Kidney epithelial cell (primary cell): ENCODE data around the gene KCNQ1. TPM values are rescaled to one million over a fixed set of nuclear protein-coding genes. Genes with fewer than 3 reads are reported as not detected.

Source experiments
- DNase-seq: peaks from one replicate; pipeline ENCODE4 v3.0.0-alpha.2; 2010; ENCODE audit warnings: low read depth
- H3K27me3 ChIP-seq: 2 replicates; pipeline ENCODE4 v1.6.0; 2011; ENCODE audit warnings: low read length; ENCODE audit not compliant: control insufficient read depth, insufficient read depth
- H3K36me3 ChIP-seq: 2 replicates; pipeline ENCODE4 v1.5.1; 2011; ENCODE audit warnings: low read length; ENCODE audit not compliant: control insufficient read depth, insufficient read depth
- H3K4me3 ChIP-seq: 2 replicates; pipeline ENCODE4 v1.5.1; 2011; ENCODE audit warnings: low read depth, mild to moderate bottlenecking, control low read depth, low read length
- total RNA-seq: library from RNA; depleted of rRNA; stranded (reverse); fragments of >200 nt; gene quantifications from 2 replicates; pipeline ENCODE4 v1.2.3, GENCODE V29; 2015
- TF ChIP-seq, protein P1 (sequence below): IDR thresholded peaks from 2 replicates; pipeline ENCODE4 v1.5.1; 2011; ENCODE audit warnings: mild to moderate bottlenecking, moderate library complexity, low read length, control low read depth, inconsistent platforms; ENCODE audit not compliant: insufficient read depth, poor library complexity, severe bottlenecking

Gene KCNQ1
- total RNA-seq, 1 donor from 2014 or later = 2.3 TPM

- TF ChIP-seq, protein P1, sequence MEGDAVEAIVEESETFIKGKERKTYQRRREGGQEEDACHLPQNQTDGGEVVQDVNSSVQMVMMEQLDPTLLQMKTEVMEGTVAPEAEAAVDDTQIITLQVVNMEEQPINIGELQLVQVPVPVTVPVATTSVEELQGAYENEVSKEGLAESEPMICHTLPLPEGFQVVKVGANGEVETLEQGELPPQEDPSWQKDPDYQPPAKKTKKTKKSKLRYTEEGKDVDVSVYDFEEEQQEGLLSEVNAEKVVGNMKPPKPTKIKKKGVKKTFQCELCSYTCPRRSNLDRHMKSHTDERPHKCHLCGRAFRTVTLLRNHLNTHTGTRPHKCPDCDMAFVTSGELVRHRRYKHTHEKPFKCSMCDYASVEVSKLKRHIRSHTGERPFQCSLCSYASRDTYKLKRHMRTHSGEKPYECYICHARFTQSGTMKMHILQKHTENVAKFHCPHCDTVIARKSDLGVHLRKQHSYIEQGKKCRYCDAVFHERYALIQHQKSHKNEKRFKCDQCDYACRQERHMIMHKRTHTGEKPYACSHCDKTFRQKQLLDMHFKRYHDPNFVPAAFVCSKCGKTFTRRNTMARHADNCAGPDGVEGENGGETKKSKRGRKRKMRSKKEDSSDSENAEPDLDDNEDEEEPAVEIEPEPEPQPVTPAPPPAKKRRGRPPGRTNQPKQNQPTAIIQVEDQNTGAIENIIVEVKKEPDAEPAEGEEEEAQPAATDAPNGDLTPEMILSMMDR = no peak
- H3K4me3 ChIP-seq = no peak overlapping the region
- no peak for DNase-seq
- peaks cover 2% of the 10 kb centered on the region for H3K27me3 ChIP-seq
- no peaks in the 10 kb centered on the region for H3K36me3 ChIP-seq
Observed at GRCh38 chr11:2745511-2745910, 300.7 kb downstream of the KCNQ1 start.

DNA sequence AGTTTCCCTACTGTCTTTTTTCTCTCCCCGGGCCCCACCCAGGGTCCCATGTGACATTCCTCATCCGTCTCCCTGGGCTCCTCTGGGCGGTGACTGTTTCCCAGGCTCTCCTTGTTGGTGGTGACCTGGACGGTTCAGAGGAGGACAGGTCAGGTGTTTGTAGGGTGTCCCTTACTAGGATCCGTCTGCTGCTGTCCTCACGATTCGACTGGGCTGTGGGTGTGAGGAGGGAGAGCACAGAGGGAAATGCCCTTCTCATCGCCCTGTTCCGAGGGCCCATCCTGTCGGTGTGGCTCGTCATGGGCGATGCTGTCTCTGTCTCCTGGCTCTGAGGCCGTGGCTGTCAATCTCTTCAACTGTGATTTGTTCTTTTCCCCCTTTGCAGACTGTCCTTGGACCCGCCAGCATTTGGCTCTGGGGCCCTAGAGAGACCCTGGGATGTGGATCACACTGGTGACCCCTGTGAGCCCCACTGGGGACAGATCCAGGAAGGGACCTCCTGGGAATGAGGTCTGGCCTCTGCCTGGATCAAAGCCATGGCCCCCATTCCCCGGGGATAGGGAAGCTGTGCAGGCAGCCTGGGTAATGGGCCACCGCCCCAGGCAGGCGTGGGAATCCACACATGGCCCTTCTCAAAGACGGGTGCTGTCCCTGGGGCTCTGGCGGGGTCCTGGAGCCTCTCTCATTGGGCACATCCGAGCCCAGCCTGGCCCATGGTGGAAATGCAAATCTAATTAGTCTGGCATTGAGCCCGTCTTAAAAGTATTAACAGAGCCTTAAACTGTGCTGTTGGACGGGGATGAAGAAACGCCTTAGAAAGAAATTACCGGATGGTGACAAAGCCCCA lies 301.8 kb downstream of the KCNQ1 start:
- TF ChIP-seq, protein P1 = no peak
- H3K36me3 ChIP-seq = no peaks in the 10 kb centered on the region
- DNase-seq = no peak
- H3K4me3 ChIP-seq = no peak overlapping the region
- peaks cover 2% of the 10 kb centered on the region for H3K27me3 ChIP-seq

- TF ChIP-seq, protein P1 = no peak
- Histone ChIP-seq H3K36me3 (no peaks in the 10 kb centered on the region), H3K4me3 (no peak overlapping the region), H3K27me3 (peaks cover 2% of the 10 kb centered on the region)
- no peak for DNase-seq
Observed at GRCh38 chr11:2747248-2748027, 302.6 kb downstream of the KCNQ1 start.

- H3K27me3 ChIP-seq = peaks cover 2% of the 10 kb centered on the region
- no peaks in the 10 kb centered on the region for H3K36me3 ChIP-seq
- TF ChIP-seq, protein P1 = no peak
- H3K4me3 ChIP-seq = no peak overlapping the region
- no peak for DNase-seq
Observed at GRCh38 chr11:2748061-2748813, 303.4 kb downstream of the KCNQ1 start.

DNA sequence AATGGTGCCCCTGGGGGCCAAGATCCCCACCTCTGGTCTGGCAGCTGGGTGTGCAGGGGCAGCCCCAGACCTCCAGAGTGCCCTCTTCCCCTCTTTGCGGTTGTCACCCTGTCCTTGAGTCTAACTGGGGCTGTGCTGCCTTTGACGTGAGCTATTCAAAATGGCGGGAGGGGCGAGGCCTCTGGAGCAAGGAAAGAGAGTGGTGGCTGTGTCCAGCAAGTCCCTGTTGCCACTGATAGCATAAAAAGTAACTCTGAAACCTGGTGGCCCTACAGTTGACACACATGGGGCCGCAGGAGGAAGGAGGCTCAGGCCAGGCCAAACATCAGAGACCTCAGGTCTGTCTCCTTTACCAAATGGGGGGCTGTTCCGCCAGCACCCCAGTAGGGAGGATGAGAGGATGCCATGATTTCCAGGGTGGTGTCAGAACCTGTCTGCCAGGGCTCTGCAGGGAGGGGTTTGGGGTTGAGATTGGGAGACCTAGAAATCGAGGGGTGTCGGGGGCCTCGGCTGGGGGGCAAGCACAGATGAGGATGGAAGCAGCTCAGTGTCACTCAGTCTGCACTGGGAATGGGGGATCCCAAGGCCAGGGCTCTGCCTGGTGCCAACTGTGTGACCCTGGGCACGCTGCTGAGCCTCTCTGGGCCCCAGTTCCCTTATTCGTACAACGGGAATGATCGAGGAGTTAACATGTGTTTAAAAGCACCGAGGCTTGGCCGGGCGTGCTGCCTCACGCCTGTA lies 304.2 kb downstream of the KCNQ1 start:
- no peak for DNase-seq
- TF ChIP-seq, protein P1 = no peak
- Histone ChIP-seq H3K4me3 (no peak overlapping the region), H3K27me3 (peaks cover 2% of the 10 kb centered on the region), H3K36me3 (no peaks in the 10 kb centered on the region)
